Astrocyte of the hippocampus (primary cell): ENCODE data around the gene CEACAM8.
"Not testable (repeated sequence)": the region's sequence is repeated elsewhere in the genome, so short reads cannot be mapped to it uniquely, and the experiment has no call there.

Experiments
- DNase-seq: peaks from one replicate; pipeline ENCODE4 v3.0.0; 2011; ENCODE audit warnings: low read depth, low spot score

CEACAM8 gene

GRCh38 chr19:42573642-42574041, 21.1 kb downstream of the CEACAM8 start:
- no peak for DNase-seq

- DNase-seq = no peak
Observed at GRCh38 chr19:42571116-42571515, 23.6 kb downstream of the CEACAM8 start.

- no peak for DNase-seq
Observed at GRCh38 chr19:42569193-42569592, 25.5 kb downstream of the CEACAM8 start.

- DNase-seq = no peak
Observed at GRCh38 chr19:42568006-42568405, 26.7 kb downstream of the CEACAM8 start.

GRCh38 chr19:42567567-42567966, 27.2 kb downstream of the CEACAM8 start:
- no peak for DNase-seq

GRCh38 chr19:42563352-42564210, 31.1 kb downstream of the CEACAM8 start:
- DNase-seq = peak; percentile 55

GRCh38 chr19:42561512-42561911, 33.2 kb downstream of the CEACAM8 start:
- no peak for DNase-seq

- no peak for DNase-seq
Observed at GRCh38 chr19:42560731-42561130, 34.0 kb downstream of the CEACAM8 start.

GRCh38 chr19:42558450-42559150, 36.1 kb downstream of the CEACAM8 start:
- no peak for DNase-seq

GRCh38 chr19:42557386-42557871, 37.3 kb downstream of the CEACAM8 start:
- DNase-seq = not testable (repeated sequence)

- DNase-seq = no peak
Observed at GRCh38 chr19:42555801-42556200, 38.9 kb downstream of the CEACAM8 start.

- no peak for DNase-seq
Observed at GRCh38 chr19:42555317-42555716, 39.4 kb downstream of the CEACAM8 start.

GRCh38 chr19:42554046-42554575, 40.6 kb downstream of the CEACAM8 start:
- DNase-seq = no peak

GRCh38 chr19:42553292-42554045, 41.3 kb downstream of the CEACAM8 start:
- DNase-seq = peak; percentile 51

GRCh38 chr19:42552086-42553065, 42.3 kb downstream of the CEACAM8 start:
- DNase-seq = no peak

- not testable (repeated sequence) for DNase-seq
Observed at GRCh38 chr19:42550521-42550920, 44.2 kb downstream of the CEACAM8 start.

GRCh38 chr19:42549067-42549466, 45.7 kb downstream of the CEACAM8 start:
- not testable (repeated sequence) for DNase-seq

GRCh38 chr19:42548552-42548951, 46.2 kb downstream of the CEACAM8 start:
- DNase-seq = no peak

GRCh38 chr19:42547929-42548328, 46.8 kb downstream of the CEACAM8 start:
- no peak for DNase-seq

- DNase-seq = no peak
Observed at GRCh38 chr19:42546831-42547500, 47.8 kb downstream of the CEACAM8 start.
